Measurements from ENCODE around the gene CST3. TPM values are rescaled to one million over a fixed set of nuclear protein-coding genes. Genes with fewer than 3 reads are reported as not detected.

CST3 gene
- total RNA-seq, 2 donors from 2014 or later: 131 to 177 TPM

- Mint-ChIP-seq H3K27ac (no peak overlapping the region), H3K9me3 (peaks cover 3% of the 10 kb centered on the region), H3K27me3 (ENCODE audit: insufficient read depth) (peaks cover 12% of the 10 kb centered on the region), H3K4me1 (peaks cover 3% of the 10 kb centered on the region), H3K36me3 (ENCODE audit: low read depth) (no peaks in the 10 kb centered on the region), H3K4me3 (no peak overlapping the region)
- no peak overlapping the region for H3K27ac ChIP-seq (ENCODE audit: low read depth, low read length)
- no peak for DNase-seq
- 92 to 100% methylated on average over 2 to 6 of the region's 6 CpGs for WGBS, 2 experiments (ENCODE audit: insufficient coverage in 1 of 2, insufficient read length in 1 of 2)
- H3K9me3 ChIP-seq (ENCODE audit: control insufficient read depth, low read length): no peaks in the 10 kb centered on the region
- H3K4me3 ChIP-seq (ENCODE audit: low read length): no peak overlapping the region
- no peaks in the 10 kb centered on the region for H3K4me1 ChIP-seq (ENCODE audit: control insufficient read depth, insufficient read depth, low read length)
- no peaks in the 10 kb centered on the region for H3K36me3 ChIP-seq (ENCODE audit: control insufficient read depth, insufficient read depth, low read length)
- H3K9ac ChIP-seq (ENCODE audit: extremely low read depth, low read length, poor library complexity, severe bottlenecking): no peak overlapping the region
- H3K27me3 ChIP-seq (ENCODE audit: control insufficient read depth, insufficient read depth, low read length, poor library complexity, severe bottlenecking): no peaks in the 10 kb centered on the region
- TF ChIP-seq CTCF (conservative IDR thresholded peaks at IDR 0.05): no peak
Observed at GRCh38 chr20:23684261-23684660, 46.5 kb upstream of the CST3 start.

GRCh38 chr20:23683807-23684206 is 46.1 kb upstream of the CST3 start:
- no peaks in the 10 kb centered on the region for H3K4me1 ChIP-seq (ENCODE audit: control insufficient read depth, insufficient read depth, low read length)
- no peak overlapping the region for H3K4me3 ChIP-seq (ENCODE audit: low read length)
- H3K27ac ChIP-seq (ENCODE audit: low read depth, low read length): no peak overlapping the region
- Mint-ChIP-seq H3K27me3 (ENCODE audit: insufficient read depth) (peaks cover 12% of the 10 kb centered on the region), H3K4me1 (peaks cover 3% of the 10 kb centered on the region), H3K4me3 (no peak overlapping the region), H3K27ac (no peak overlapping the region), H3K9me3 (peaks cover 3% of the 10 kb centered on the region), H3K36me3 (ENCODE audit: low read depth) (no peaks in the 10 kb centered on the region)
- no peak for TF ChIP-seq CTCF (conservative IDR thresholded peaks at IDR 0.05)
- H3K9ac ChIP-seq (ENCODE audit: extremely low read depth, low read length, poor library complexity, severe bottlenecking): no peak overlapping the region
- 90% methylated on average over 2 of the region's 2 CpGs; no CpG with 5 or more reads in 1 of the 2 experiments for WGBS, 2 experiments (ENCODE audit: insufficient coverage in 1 of 2, insufficient read length in 1 of 2)
- H3K9me3 ChIP-seq (ENCODE audit: control insufficient read depth, low read length): no peaks in the 10 kb centered on the region
- H3K27me3 ChIP-seq (ENCODE audit: control insufficient read depth, insufficient read depth, low read length, poor library complexity, severe bottlenecking): no peaks in the 10 kb centered on the region
- DNase-seq: no peak
- no peaks in the 10 kb centered on the region for H3K36me3 ChIP-seq (ENCODE audit: control insufficient read depth, insufficient read depth, low read length)

- Histone ChIP-seq H3K27ac (ENCODE audit: low read depth, low read length) (no peak overlapping the region), H3K9ac (ENCODE audit: extremely low read depth, low read length, poor library complexity, severe bottlenecking) (no peak overlapping the region), H3K4me1 (ENCODE audit: control insufficient read depth, insufficient read depth, low read length) (no peaks in the 10 kb centered on the region), H3K27me3 (ENCODE audit: control insufficient read depth, insufficient read depth, low read length, poor library complexity, severe bottlenecking) (no peaks in the 10 kb centered on the region), H3K36me3 (ENCODE audit: control insufficient read depth, insufficient read depth, low read length) (no peaks in the 10 kb centered on the region), H3K9me3 (ENCODE audit: control insufficient read depth, low read length) (no peaks in the 10 kb centered on the region), H3K4me3 (ENCODE audit: low read length) (no peak overlapping the region)
- no peak overlapping the region for H3K27ac Mint-ChIP-seq
- no peak overlapping the region for H3K4me3 Mint-ChIP-seq
- 94 to 100% methylated on average over 1 to 2 of the region's 2 CpGs for WGBS, 2 experiments (ENCODE audit: insufficient coverage in 1 of 2, insufficient read length in 1 of 2)
- peaks cover 3% of the 10 kb centered on the region for H3K9me3 Mint-ChIP-seq
- peaks cover 12% of the 10 kb centered on the region for H3K27me3 Mint-ChIP-seq (ENCODE audit: insufficient read depth)
- H3K36me3 Mint-ChIP-seq (ENCODE audit: low read depth): no peaks in the 10 kb centered on the region
- peaks cover 3% of the 10 kb centered on the region for H3K4me1 Mint-ChIP-seq
- no peak for TF ChIP-seq CTCF (conservative IDR thresholded peaks at IDR 0.05)
- no peak for DNase-seq
Observed at GRCh38 chr20:23683281-23683680, 45.5 kb upstream of the CST3 start.
